ENCODE data around the gene MARCHF5.

- TF ChIP-seq CTCF (conservative IDR thresholded peaks at IDR 0.05 in 1 of 2, IDR thresholded peaks at IDR 0.05 in 1 of 2; ENCODE audit: low read depth in 1 of 2, low read length in 2 of 2) = no peak
- no peak for TF ChIP-seq EZH2 (IDR thresholded peaks at IDR 0.05; ENCODE audit: low read length, missing control alignments)
Measured at GRCh38 chr10:92381543-92381954, 90.6 kb downstream of the MARCHF5 start.
